Measurements from ENCODE around the gene DCST2. TPM values are rescaled to one million over a fixed set of nuclear protein-coding genes. Genes with fewer than 3 reads are reported as not detected.

Gene DCST2
- polyA plus RNA-seq, 3 donors = 0.85 to 1.3 (median 1.3) TPM

DNA sequence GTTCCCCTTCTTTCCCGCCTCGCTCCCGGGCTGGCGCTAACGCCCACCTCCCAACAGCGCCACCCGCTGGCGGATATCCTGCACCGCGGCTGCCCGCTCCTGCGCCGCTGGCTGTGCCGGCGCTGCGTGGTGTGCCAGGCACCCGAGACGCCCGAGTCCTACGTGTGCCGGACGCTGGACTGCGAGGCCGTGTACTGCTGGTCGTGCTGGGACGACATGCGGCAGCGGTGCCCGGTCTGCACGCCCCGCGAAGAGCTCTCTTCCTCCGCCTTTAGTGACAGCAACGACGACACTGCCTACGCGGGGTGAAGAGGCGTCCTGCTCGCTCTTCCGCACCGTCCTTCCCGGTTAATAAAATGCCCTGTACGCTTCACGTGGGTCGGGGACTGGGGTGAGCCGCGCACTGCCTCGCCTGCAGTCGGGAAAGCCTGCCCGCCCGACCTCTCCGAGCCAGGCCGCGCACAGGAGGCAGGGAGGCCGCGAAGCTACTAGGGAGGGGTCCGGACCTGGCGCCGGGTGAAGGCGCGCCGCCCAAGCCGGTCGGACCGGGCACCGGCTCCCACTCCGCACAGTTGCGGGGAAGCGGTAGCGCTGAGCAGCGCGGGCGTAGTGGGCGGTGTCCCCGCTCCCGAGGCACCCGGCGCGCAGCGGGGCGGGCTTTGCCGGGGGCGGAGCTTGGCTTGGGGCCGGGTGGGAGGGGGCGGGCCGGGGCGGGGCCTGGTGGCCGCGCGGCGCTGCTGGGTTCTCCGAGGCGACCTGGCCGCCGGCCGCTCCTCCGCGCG lies 17.2 kb upstream of the DCST2 start, which contains the start of gene ADAM15:
ADAM15 (plus strand) TSS at position 757 of the 782 bp plus-strand sequence. CDS start 71 bp downstream, outside the sequence.
- no peak for DNase-seq (ENCODE audit: low read depth in 3 of 3, low spot score in 2 of 3)

- DNase-seq (ENCODE audit: low read depth in 3 of 3, low spot score in 2 of 3) = no peak
These were observed 16.3 kb upstream of the DCST2 start for GRCh38 chr1:155049651-155050559.

GRCh38 chr1:155048449-155049334 lies 15.1 kb upstream of the DCST2 start:
- no peak for DNase-seq (ENCODE audit: low read depth in 3 of 3, low spot score in 2 of 3)

- no peak for DNase-seq (ENCODE audit: low read depth in 3 of 3, low spot score in 2 of 3)
These were observed 11.5 kb upstream of the DCST2 start for GRCh38 chr1:155044812-155045657.

- no peak for DNase-seq (ENCODE audit: low read depth in 3 of 3, low spot score in 2 of 3)
These were observed 10.8 kb upstream of the DCST2 start for GRCh38 chr1:155044365-155044764.

DNA sequence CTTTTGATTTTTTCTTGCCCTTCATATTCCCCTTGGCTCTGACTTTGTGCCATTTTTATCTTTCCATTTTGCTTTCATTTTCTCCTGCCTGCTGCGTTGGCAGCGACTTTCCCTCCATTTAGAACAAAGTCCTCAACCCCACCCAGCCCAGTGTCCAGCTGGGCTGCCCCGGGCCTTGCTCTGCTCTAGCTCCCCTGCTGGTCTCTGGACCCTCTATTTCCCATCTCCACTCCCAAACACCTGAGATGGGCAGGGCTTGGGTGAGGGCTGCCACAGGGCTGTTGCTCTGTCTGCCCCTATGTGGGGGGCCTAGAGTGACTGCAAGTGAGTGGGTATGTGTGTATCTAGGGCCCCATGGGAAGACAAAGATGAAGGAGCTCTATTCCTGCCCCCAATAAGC lies 10.2 kb upstream of the DCST2 start:
- DNase-seq (ENCODE audit: low read depth in 3 of 3, low spot score in 2 of 3) = no peak

DNA sequence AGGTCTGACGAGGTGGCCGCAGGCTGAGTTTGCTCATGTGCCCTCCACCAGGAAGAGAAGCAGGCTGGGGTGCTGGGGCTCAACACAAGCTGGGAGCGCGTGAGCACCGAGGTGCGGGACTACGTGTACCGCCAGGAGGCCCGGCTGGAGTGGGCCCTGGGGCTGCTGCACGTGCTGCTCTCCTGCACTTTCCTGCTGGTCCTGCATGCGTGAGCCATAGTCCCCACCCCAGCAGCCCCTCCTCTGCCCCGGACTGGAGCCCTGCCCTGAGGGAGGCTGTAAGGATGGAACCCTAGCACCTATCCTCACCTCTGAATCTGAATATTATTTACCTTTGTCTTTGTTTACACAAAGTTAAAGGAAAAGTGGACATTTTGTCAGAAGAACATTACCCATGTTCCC lies 9.7 kb upstream of the DCST2 start:
- no peak for DNase-seq (ENCODE audit: low read depth in 3 of 3, low spot score in 2 of 3)

- DNase-seq (ENCODE audit: low read depth in 3 of 3, low spot score in 2 of 3) = no peak
These were observed 9.2 kb upstream of the DCST2 start for GRCh38 chr1:155042789-155043188.

- DNase-seq (ENCODE audit: low read depth in 3 of 3, low spot score in 2 of 3) = no peak
These were observed 6.9 kb upstream of the DCST2 start for GRCh38 chr1:155040358-155041093.

DNA sequence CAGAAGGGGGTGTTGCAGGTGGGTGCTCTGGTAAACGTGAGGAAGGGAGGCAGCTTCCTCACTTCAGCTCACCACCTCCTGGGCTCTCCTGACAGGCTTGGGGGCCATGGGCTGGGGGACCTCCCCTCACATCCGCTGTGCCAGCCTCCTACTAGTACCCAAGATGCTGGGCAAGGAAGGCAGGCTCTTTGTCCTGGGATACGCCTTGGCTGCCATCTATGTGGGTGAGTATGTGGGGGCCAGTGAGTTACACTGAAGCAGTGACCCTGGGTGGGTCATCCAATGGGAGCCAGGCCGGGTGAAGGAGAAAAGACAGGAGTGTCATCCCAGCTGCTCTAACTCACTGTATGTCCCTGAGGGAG lies 5.7 kb upstream of the DCST2 start:
- no peak for DNase-seq (ENCODE audit: low read depth in 3 of 3, low spot score in 2 of 3)

GRCh38 chr1:155038602-155039307 lies 5.2 kb upstream of the DCST2 start:
- no peak for DNase-seq (ENCODE audit: low read depth in 3 of 3, low spot score in 2 of 3)

- no peak for DNase-seq (ENCODE audit: low read depth in 3 of 3, low spot score in 2 of 3)
These were observed 4.4 kb upstream of the DCST2 start for GRCh38 chr1:155037851-155038441.

DNA sequence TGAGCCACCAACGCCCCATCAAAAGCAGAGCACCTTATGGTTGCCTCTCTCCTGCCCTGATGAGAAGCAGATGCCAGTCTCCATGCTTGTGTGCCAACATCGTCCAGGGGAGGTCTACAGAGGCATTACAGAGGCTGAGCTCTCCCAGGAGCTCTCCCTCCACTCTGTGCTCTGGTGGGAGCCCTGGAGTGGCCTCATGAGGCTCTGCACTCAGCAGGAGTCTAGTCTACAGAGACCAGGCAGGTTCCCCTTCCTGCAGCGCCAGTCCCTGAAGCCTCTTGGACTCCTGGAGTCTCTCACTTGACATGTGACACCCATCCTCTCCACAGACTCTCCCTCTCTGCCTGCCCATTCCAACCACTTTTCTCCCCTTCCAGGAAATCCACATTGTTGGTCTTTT lies 3.5 kb upstream of the DCST2 start:
- no peak for DNase-seq (ENCODE audit: low read depth in 3 of 3, low spot score in 2 of 3)

DNA sequence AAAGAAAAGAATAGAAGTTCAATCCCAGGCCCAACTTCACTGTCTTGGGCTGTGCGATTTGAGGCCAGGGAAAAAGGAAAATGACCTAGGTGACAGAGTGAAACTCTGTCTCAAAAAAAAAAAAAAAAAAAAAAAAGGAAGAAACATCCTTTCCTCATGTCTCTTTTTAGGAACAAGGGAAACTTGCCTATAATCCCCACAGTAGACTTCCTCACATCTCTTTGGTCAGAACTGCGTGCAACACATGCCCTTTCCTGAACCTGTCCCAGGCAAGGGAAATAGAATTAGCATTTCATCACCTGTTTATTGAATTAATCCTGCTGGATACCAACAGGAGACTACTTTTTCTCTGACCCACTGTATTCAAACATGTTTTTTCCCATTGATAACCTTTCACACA lies 2.4 kb upstream of the DCST2 start:
- no peak for DNase-seq (ENCODE audit: low read depth in 3 of 3, low spot score in 2 of 3)

DNA sequence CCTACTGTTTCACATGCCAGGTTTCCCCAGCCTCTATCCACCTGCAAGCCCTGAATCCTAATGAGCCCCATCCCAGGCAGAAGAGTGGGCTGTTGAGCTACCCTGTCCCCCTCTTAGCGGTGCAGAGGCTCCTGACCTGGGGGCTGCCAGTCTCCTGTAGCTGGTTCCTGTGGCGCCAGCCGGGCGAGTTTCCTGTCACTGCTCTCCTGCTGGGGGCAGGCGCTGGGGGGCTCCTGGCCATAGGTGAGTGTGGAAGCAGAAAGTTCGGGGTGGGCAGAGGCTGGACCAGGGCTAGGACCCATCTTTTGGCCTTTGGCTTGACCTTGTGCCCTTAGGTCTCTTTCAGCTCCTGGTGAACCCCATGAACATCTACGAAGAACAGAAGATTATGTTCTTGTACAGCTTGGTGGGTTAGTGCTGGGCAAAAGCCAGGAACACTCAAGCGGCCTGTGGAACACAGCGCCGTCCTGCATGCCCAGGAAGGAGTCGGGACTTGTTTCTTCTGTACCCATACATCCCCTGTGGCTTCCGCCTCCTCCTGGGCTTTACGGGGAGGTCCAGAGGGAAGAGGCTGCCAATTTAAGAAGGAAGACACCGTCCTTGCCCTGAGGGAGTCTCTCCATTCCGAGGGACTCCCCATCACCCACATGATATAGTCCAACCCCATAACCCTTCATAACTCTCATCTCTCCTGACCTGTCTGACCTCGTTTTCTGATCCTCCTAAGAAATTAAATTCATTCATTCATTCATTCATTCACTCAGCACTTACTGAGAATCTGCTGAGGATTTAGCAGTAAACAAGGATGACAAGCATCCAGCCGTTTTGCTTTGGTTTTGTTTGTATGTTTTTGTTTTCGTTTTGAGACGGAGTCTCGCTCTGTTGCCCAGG lies 982 bp upstream of the DCST2 start:
- no peak for DNase-seq (ENCODE audit: low read depth in 3 of 3, low spot score in 2 of 3)

DNA sequence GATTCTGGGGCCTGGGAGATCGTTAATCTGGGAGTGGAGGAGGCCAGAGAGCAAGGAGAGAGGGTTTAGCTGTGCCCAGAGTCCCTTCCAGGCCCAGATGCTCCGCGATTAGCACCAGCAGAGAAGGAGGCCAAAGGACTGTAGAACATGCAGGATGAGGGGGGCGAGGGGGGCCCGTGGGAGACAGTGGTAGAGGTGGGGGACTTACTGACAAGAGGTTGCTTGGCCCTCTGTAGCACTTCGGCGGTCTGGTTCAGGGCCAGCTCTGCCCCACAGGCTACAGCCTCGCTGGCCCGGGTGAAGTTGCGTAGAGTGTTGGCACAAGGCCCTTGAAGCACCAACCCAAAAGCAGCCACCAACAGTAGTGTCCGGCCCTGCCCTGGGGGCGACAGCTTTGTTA lies 695 bp downstream of the DCST2 start:
- no peak for DNase-seq (ENCODE audit: low read depth in 3 of 3, low spot score in 2 of 3)

DNA sequence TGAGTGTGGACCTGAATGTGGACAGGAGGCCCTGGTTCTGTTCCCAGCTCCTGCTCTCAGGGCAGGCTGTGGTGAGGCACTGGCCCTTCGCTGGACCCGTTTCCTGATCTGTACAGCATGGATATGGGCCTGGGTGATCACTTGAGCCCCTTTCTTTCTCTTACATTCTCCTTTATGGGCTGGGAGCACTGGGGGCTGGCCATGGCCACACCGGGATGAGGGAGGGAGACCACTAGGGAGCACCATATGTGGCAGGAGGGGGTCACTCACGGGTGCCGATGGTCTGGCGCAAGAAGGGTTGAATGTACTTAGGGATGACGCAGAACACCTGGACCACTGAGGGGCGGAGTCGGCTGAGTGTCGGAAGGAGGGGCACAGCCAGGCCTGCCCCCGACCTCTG lies 2.7 kb downstream of the DCST2 start:
- DNase-seq (ENCODE audit: low read depth in 3 of 3, low spot score in 2 of 3) = no peak
